Smooth muscle cell (in vitro differentiated cells): ENCODE measurements around the gene SERINC3. TPM values are rescaled to one million over a fixed set of nuclear protein-coding genes. Genes with fewer than 3 reads are reported as not detected.

Experiments
- DNase-seq: peaks from one replicate; lab custom pipeline; 2025; ENCODE audit not compliant: unreplicated experiment; lab: John Stamatoyannopoulos, UW
- H2AFZ ChIP-seq: fragments of 200-600 bp; sonication (generic); 2 replicates; pipeline ENCODE4 v1.6.0; 2016; ENCODE audit warnings: antibody characterized with exemption, low read depth, mild to moderate bottlenecking
- H3F3A ChIP-seq: fragments of 200-600 bp; sonication (generic); 2 replicates; pipeline ENCODE4 v1.6.0; 2017; ENCODE audit warnings: antibody characterized with exemption, low read depth
- H3K27ac ChIP-seq: fragments of 200-600 bp; sonication (generic); 2 replicates; pipeline ENCODE4 v1.5.1; 2016; ENCODE audit warnings: low read depth, mild to moderate bottlenecking
- H3K27me3 ChIP-seq: fragments of 200-600 bp; sonication (generic); 2 replicates; pipeline ENCODE4 v1.6.1; 2016; ENCODE audit warnings: low read depth, mild to moderate bottlenecking
- H3K36me3 ChIP-seq: fragments of 200-600 bp; sonication (generic); 2 replicates; pipeline ENCODE4 v1.5.1; 2016; ENCODE audit warnings: low read depth
- H3K4me1 ChIP-seq: fragments of 200-600 bp; sonication (generic); 2 replicates; pipeline ENCODE4 v1.5.1; 2016; ENCODE audit warnings: low read depth
- H3K4me2 ChIP-seq: fragments of 200-600 bp; sonication (generic); 2 replicates; pipeline ENCODE4 v1.6.0; 2016; ENCODE audit warnings: mild to moderate bottlenecking
- H3K4me3 ChIP-seq: fragments of 200-600 bp; sonication (generic); 2 replicates; pipeline ENCODE4 v1.5.1; 2016; ENCODE audit warnings: mild to moderate bottlenecking
- H3K79me2 ChIP-seq: fragments of 200-600 bp; sonication (generic); 2 replicates; pipeline ENCODE4 v1.6.0; 2016; ENCODE audit warnings: low read depth, mild to moderate bottlenecking
- H3K9ac ChIP-seq: fragments of 200-600 bp; sonication (generic); 2 replicates; pipeline ENCODE4 v1.6.0; 2016; ENCODE audit warnings: low read depth
- H3K9me3 ChIP-seq: fragments of 200-600 bp; sonication (generic); replicated peaks from 2 replicates; pipeline ENCODE4 v1.5.1; 2016; ENCODE audit warnings: low read depth
- H4K20me1 ChIP-seq: fragments of 200-600 bp; sonication (generic); 2 replicates; pipeline ENCODE4 v1.6.0; 2016; ENCODE audit warnings: low read depth
- WGBS: methylation state at CpG from one replicate; pipeline ENCODE4 v1.1.7; 2016; ENCODE audit warnings: low lambda C conversion rate; 5-methylcytosine and 5-hydroxymethylcytosine counted together
- polyA plus RNA-seq: library from polyadenylated mRNA; unstranded; fragments of >200 nt; fragmentation: Nextera tagmentation; extraction: Ambion mirVana; gene quantifications from 2 replicates; pipeline ENCODE4 v1.2.1, GENCODE V29; 2016
- total RNA-seq: library from RNA; depleted of rRNA; stranded (reverse); fragments of >200 nt; gene quantifications from 2 replicates; pipeline ENCODE4 v1.2.3, GENCODE V29; 2014
- TF ChIP-seq, protein P1 (sequence below): fragments of 200-600 bp; sonication (generic); IDR thresholded peaks from 2 replicates; pipeline ENCODE4 v1.5.1; 2017; ENCODE audit warnings: borderline replicate concordance, mild to moderate bottlenecking, antibody characterized with exemption; ENCODE audit not compliant: insufficient read depth, poor library complexity, severe bottlenecking

SERINC3 gene
- total and polyA plus RNA-seq, 2 experiments from 2014 or later: 84.9 to 99.5 TPM

DNA sequence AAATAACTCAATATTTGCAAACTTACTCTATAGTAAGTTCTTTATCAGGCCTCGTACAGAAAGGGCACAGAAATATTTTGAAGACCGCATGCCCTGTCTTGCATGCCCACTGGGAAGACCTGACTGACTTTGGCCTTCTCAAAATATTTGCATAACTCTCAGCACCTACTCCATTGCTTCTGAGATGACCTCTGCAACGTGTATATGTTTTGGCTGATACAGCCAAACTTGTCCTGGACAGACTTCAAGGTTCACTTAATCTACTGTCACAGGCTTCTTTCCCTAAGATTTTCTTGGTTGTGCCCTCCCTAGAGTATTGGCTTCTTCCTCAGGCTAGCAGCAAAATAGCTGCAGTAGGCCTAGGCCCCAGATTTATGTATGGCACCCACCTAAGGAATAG is 21.5 kb upstream of the SERINC3 start:
- no peaks in the 10 kb centered on the region for H3F3A ChIP-seq
- H3K36me3 ChIP-seq: no peaks in the 10 kb centered on the region
- TF ChIP-seq, protein P1, sequence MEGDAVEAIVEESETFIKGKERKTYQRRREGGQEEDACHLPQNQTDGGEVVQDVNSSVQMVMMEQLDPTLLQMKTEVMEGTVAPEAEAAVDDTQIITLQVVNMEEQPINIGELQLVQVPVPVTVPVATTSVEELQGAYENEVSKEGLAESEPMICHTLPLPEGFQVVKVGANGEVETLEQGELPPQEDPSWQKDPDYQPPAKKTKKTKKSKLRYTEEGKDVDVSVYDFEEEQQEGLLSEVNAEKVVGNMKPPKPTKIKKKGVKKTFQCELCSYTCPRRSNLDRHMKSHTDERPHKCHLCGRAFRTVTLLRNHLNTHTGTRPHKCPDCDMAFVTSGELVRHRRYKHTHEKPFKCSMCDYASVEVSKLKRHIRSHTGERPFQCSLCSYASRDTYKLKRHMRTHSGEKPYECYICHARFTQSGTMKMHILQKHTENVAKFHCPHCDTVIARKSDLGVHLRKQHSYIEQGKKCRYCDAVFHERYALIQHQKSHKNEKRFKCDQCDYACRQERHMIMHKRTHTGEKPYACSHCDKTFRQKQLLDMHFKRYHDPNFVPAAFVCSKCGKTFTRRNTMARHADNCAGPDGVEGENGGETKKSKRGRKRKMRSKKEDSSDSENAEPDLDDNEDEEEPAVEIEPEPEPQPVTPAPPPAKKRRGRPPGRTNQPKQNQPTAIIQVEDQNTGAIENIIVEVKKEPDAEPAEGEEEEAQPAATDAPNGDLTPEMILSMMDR: no peak
- H2AFZ ChIP-seq: no peak overlapping the region
- peak overlapping the region; percentile 56 for H3K27ac ChIP-seq
- no peaks in the 10 kb centered on the region for H4K20me1 ChIP-seq
- H3K27me3 ChIP-seq: no peaks in the 10 kb centered on the region
- no peak for DNase-seq
- H3K4me2 ChIP-seq: no peak overlapping the region
- 84% methylated on average over 3 of the region's 3 CpGs for WGBS
- H3K9ac ChIP-seq: no peak overlapping the region
- H3K9me3 ChIP-seq: no peaks in the 10 kb centered on the region
- H3K4me3 ChIP-seq: no peak overlapping the region
- H3K79me2 ChIP-seq: peaks cover 64% of the 10 kb centered on the region
- no peaks in the 10 kb centered on the region for H3K4me1 ChIP-seq

DNA sequence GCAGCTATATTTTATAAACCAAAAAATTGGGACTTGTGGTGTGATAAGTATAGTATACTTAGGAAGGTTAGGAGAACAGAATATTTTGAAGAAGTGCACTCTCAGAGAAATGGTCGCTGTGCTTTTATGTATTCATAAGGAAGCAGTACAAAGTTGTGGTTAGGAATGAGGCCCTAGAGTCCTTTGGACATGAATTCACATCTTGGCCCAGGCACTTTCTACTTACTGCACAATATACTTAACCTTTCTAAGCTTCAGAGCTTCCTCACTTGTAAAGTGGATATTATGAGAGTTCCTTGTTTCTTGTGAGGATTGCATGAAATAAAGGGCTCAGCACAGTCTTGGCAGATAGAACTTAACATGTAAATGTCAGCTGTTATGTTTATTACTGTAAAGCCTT is 21.0 kb upstream of the SERINC3 start:
- Histone ChIP-seq H3K4me1 (no peaks in the 10 kb centered on the region), H4K20me1 (no peaks in the 10 kb centered on the region), H3K4me3 (no peak overlapping the region), H3K9ac (no peak overlapping the region), H3K27me3 (no peaks in the 10 kb centered on the region), H3K9me3 (no peaks in the 10 kb centered on the region), H3F3A (no peaks in the 10 kb centered on the region), H2AFZ (no peak overlapping the region), H3K36me3 (no peaks in the 10 kb centered on the region), H3K4me2 (peak overlapping the region; percentile 3), H3K79me2 (peaks cover 67% of the 10 kb centered on the region), H3K27ac (peak overlapping the region; percentile 56)
- TF ChIP-seq, protein P1: no peak
- WGBS: 70% methylated on average over 1 of the region's 1 CpG
- DNase-seq: no peak

DNA sequence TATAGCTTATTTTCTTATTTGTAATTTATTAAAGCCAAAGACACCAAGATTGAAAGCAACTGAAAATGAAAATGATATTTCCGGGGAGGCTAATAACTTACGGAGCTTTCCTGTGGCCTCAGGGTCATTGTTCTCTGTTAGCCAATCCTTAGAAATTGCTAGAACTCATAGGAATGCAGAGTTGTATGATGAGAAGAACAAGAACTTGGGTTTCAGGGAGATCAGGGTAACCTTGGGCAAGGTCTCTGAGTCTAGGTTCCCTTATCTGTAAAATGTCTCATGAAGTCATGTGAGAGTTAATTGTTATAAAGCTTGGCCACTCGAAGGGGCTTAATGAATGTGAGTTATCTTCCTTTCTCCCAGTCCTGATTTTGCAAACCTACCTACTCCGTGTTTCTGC is 20.1 kb upstream of the SERINC3 start:
- Histone ChIP-seq H3K79me2 (peaks cover 67% of the 10 kb centered on the region), H3K27me3 (no peaks in the 10 kb centered on the region), H3K9ac (no peak overlapping the region), H3K9me3 (no peaks in the 10 kb centered on the region), H3K27ac (peak overlapping the region; percentile 56), H4K20me1 (no peaks in the 10 kb centered on the region), H3K4me2 (no peak overlapping the region), H3K36me3 (no peaks in the 10 kb centered on the region), H3K4me1 (no peaks in the 10 kb centered on the region), H2AFZ (peak overlapping the region; percentile 2), H3K4me3 (no peak overlapping the region), H3F3A (no peaks in the 10 kb centered on the region)
- 62% methylated on average over 4 of the region's 4 CpGs for WGBS
- DNase-seq: no peak
- TF ChIP-seq, protein P1: no peak

DNA sequence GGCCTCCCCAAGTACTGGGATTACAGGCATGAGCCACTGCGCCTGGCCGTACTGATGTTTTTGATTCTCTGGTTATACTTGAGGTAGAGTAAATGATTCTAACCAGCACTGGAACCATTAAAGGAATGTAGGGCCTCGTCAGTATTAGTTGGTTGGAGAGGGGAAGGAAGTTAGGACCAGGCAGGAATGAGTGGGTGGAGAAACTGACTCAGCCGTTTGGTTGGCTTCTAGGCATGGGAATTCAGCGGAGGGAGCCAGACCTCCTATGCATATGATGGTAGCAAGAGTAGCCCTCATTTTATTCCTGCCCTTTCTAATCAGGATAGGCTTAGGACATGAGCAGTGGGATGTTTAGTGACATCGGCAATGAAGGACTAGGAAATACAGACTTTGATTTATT is 19.0 kb upstream of the SERINC3 start:
- 23% methylated on average over 6 of the region's 6 CpGs for WGBS
- TF ChIP-seq, protein P1: no peak
- DNase-seq: no peak
- Histone ChIP-seq H3K9me3 (no peaks in the 10 kb centered on the region), H3K4me1 (no peaks in the 10 kb centered on the region), H3K79me2 (peaks cover 71% of the 10 kb centered on the region), H2AFZ (no peak overlapping the region), H3K4me2 (peak overlapping the region; percentile 47), H3K27ac (peak overlapping the region; percentile 68), H4K20me1 (no peaks in the 10 kb centered on the region), H3F3A (no peaks in the 10 kb centered on the region), H3K9ac (no peak overlapping the region), H3K27me3 (no peaks in the 10 kb centered on the region), H3K36me3 (no peaks in the 10 kb centered on the region), H3K4me3 (no peak overlapping the region)
